H9 (cell line): ENCODE data around the gene PIGK. TPM values are rescaled to one million over a fixed set of nuclear protein-coding genes. Genes with fewer than 3 reads are reported as not detected.

Source experiments
- DNase-seq: peaks from one replicate; pipeline ENCODE4 v3.0.0-alpha.2; 2017
- H2AFZ ChIP-seq: one replicate; pipeline ENCODE4 v1.6.1; 2013; ENCODE audit warnings: mild to moderate bottlenecking, low read length, control low read depth, moderate library complexity
- H2AK5ac ChIP-seq: 2 replicates; pipeline ENCODE4 v1.6.1; 2013; ENCODE audit warnings: low read length, control low read depth, mixed read lengths; ENCODE audit not compliant: insufficient read length
- H2BK120ac ChIP-seq: one replicate; pipeline ENCODE4 v1.6.1; 2013; ENCODE audit warnings: low read depth, mild to moderate bottlenecking, low read length, control low read depth, inconsistent platforms; ENCODE audit not compliant: poor library complexity, severe bottlenecking
- H2BK12ac ChIP-seq: 2 replicates; pipeline ENCODE4 v1.6.1; 2013; ENCODE audit warnings: low read length, control low read depth, mixed read lengths, low read depth; ENCODE audit not compliant: insufficient read length
- H2BK15ac ChIP-seq: 2 replicates; pipeline ENCODE4 v1.6.1; 2013; ENCODE audit warnings: low read depth, low read length, control low read depth
- H2BK20ac ChIP-seq: one replicate; pipeline ENCODE4 v1.6.1; 2013; ENCODE audit warnings: low read depth, mild to moderate bottlenecking, low read length, control low read depth, inconsistent platforms; ENCODE audit not compliant: poor library complexity, severe bottlenecking
- H2BK5ac ChIP-seq: 2 replicates; pipeline ENCODE4 v1.6.1; 2013; ENCODE audit warnings: low read length, control low read depth, mixed read lengths; ENCODE audit not compliant: insufficient read length
- H3K14ac ChIP-seq: 2 replicates; pipeline ENCODE4 v1.6.1; 2013; ENCODE audit warnings: low read length, control low read depth; ENCODE audit not compliant: insufficient read depth
- H3K18ac ChIP-seq: 2 replicates; pipeline ENCODE4 v1.6.1; 2013; ENCODE audit warnings: low read depth, mild to moderate bottlenecking, mixed read lengths, low read length, control low read depth; ENCODE audit not compliant: insufficient read length
- H3K23ac ChIP-seq: 2 replicates; pipeline ENCODE4 v1.6.1; 2013; ENCODE audit warnings: low read length, control low read depth, mixed read lengths, low read depth; ENCODE audit not compliant: insufficient read length
- H3K23me2 ChIP-seq: 2 replicates; pipeline ENCODE4 v1.6.1; 2013; ENCODE audit warnings: low read depth, mild to moderate bottlenecking, mixed read lengths, low read length, control low read depth; ENCODE audit not compliant: insufficient read length, poor library complexity, severe bottlenecking
- H3K27ac ChIP-seq: 2 replicates; pipeline ENCODE4 v1.5.1; 2013; ENCODE audit warnings: low read length, control low read depth, mixed read lengths, low read depth; ENCODE audit not compliant: insufficient read length
- H3K27me3 ChIP-seq: 2 replicates; pipeline ENCODE4 v1.6.1; 2013; ENCODE audit warnings: low read length, control low read depth, inconsistent platforms; ENCODE audit not compliant: insufficient read depth
- H3K4ac ChIP-seq: 2 replicates; pipeline ENCODE4 v1.6.1; 2013; ENCODE audit warnings: low read depth, mild to moderate bottlenecking, control low read depth, inconsistent platforms, low read length, moderate library complexity
- H3K4me1 ChIP-seq: 2 replicates; pipeline ENCODE4 v1.6.1; 2013; ENCODE audit warnings: low read length, control low read depth, inconsistent platforms; ENCODE audit not compliant: insufficient read depth
- H3K4me2 ChIP-seq: 2 replicates; pipeline ENCODE4 v1.6.1; 2013; ENCODE audit warnings: low read length, control low read depth, mixed read lengths; ENCODE audit not compliant: insufficient read length, insufficient read depth
- H3K56ac ChIP-seq: 2 replicates; pipeline ENCODE4 v1.6.1; 2013; ENCODE audit warnings: low read depth, mild to moderate bottlenecking, mixed read lengths, low read length, control low read depth; ENCODE audit not compliant: insufficient read length
- H3K79me1 ChIP-seq: 2 replicates; pipeline ENCODE4 v1.6.1; 2013; ENCODE audit warnings: low read depth, mild to moderate bottlenecking, moderate library complexity, low read length, control low read depth, inconsistent platforms; ENCODE audit not compliant: insufficient read depth, poor library complexity, severe bottlenecking
- H3K79me2 ChIP-seq: 2 replicates; pipeline ENCODE4 v1.6.1; 2013; ENCODE audit warnings: low read length, control low read depth, inconsistent platforms; ENCODE audit not compliant: insufficient read depth
- H3K9ac ChIP-seq: 2 replicates; pipeline ENCODE4 v1.6.1; 2013; ENCODE audit warnings: low read length, control low read depth, mixed read lengths; ENCODE audit not compliant: insufficient read length; ENCODE audit errors: extremely low read depth
- H3K9me3 ChIP-seq: one replicate; pipeline ENCODE4 v1.6.1; 2013; ENCODE audit warnings: low read depth, low read length, inconsistent platforms; ENCODE audit not compliant: control insufficient read depth
- H3T11ph ChIP-seq: one replicate; pipeline ENCODE4 v1.6.1; 2013; ENCODE audit warnings: mild to moderate bottlenecking, low read length, control low read depth, inconsistent platforms
- H4K20me1 ChIP-seq: one replicate; pipeline ENCODE4 v1.6.1; 2013; ENCODE audit not compliant: control insufficient read depth, insufficient read length, insufficient read depth
- H4K5ac ChIP-seq: 2 replicates; pipeline ENCODE4 v1.6.1; 2013; ENCODE audit warnings: low read depth, mild to moderate bottlenecking, mixed read lengths, low read length, control low read depth; ENCODE audit not compliant: insufficient read length
- H4K8ac ChIP-seq: replicated peaks from 2 replicates; pipeline ENCODE4 v1.6.1; 2013; ENCODE audit warnings: low read length, control low read depth, mixed read lengths, low read depth; ENCODE audit not compliant: insufficient read length
- H4K91ac ChIP-seq: 2 replicates; pipeline ENCODE4 v1.6.1; 2013; ENCODE audit warnings: low read depth, mild to moderate bottlenecking, moderate library complexity, mixed read lengths, low read length, control low read depth; ENCODE audit not compliant: insufficient read length
- H3K27ac Mint-ChIP-seq, 3 experiments: 2 replicates in 2 of 3; 3 replicates in 1 of 3; pipeline ENCODE4 v1.8.0; 2020 to 2021; ENCODE audit warnings: mixed read lengths in 3 of 3, mild to moderate bottlenecking in 1 of 3, moderate library complexity in 1 of 3
- H3K27me3 Mint-ChIP-seq: 2 replicates; pipeline ENCODE4 v1.8.0; 2021; ENCODE audit warnings: low read depth, mild to moderate bottlenecking, moderate library complexity, mixed read lengths
- H3K36me3 Mint-ChIP-seq, 3 experiments: 2 replicates in 2 of 3; 3 replicates in 1 of 3; pipeline ENCODE4 v1.8.0; 2020 to 2021; ENCODE audit warnings: low read depth in 3 of 3, mixed read lengths in 3 of 3; ENCODE audit not compliant: insufficient read depth in 1 of 3
- H3K4me1 Mint-ChIP-seq, 2 experiments: 2 replicates each; pipeline ENCODE4 v1.8.0; 2020; ENCODE audit warnings: mixed read lengths in 2 of 2
- H3K4me3 Mint-ChIP-seq, 2 experiments: 2 replicates in 1 of 2; 3 replicates in 1 of 2; pipeline ENCODE4 v1.8.0; 2020 to 2021; ENCODE audit warnings: mild to moderate bottlenecking in 2 of 2, mixed read lengths in 2 of 2, moderate library complexity in 1 of 2
- H3K9me3 Mint-ChIP-seq, 2 experiments: 2 replicates in 1 of 2; 3 replicates in 1 of 2; pipeline ENCODE4 v1.8.0; 2020; ENCODE audit warnings: mild to moderate bottlenecking in 2 of 2, mixed read lengths in 2 of 2, moderate library complexity in 1 of 2
- WGBS: extraction: QIAGEN DNeasy Blood & Tissue Kit; methylation state at CpG from one replicate; pipeline ENCODE4 v1.1.7; 2013; ENCODE audit warnings: missing lambda C conversion rate, low lambda C conversion rate, mixed read lengths; ENCODE audit not compliant: insufficient read length; ENCODE audit errors: extremely low coverage; 5-methylcytosine and 5-hydroxymethylcytosine counted together
- total RNA-seq: library from RNA; stranded (reverse); gene quantifications from 2 replicates; pipeline ENCODE4 v1.2.1, GENCODE V29; 2021
- TF ChIP-seq, protein P1 (sequence below): fragments of 200-600 bp; sonication (generic); conservative IDR thresholded peaks from 3 replicates; pipeline ENCODE4 v1.8.0; 2021; ENCODE audit warnings: antibody characterized with exemption, mild to moderate bottlenecking

PIGK gene
- total RNA-seq, 1 experiment from 2014 or later = 22.1 TPM

GRCh38 chr1:77060000-77060399 is 159.2 kb downstream of the PIGK start:
- no peak overlapping the region; a peak in 1 of 5 replicates for H3K4me3 Mint-ChIP-seq
- H3K18ac ChIP-seq = no peak overlapping the region
- no peaks in the 10 kb centered on the region for H3K79me1 ChIP-seq
- no peak overlapping the region for H2BK120ac ChIP-seq
- H4K8ac ChIP-seq = no peak overlapping the region
- no peak overlapping the region for H4K5ac ChIP-seq
- H2BK12ac ChIP-seq = no peak overlapping the region
- DNase-seq = peak; percentile 80
- H2AFZ ChIP-seq = no peak overlapping the region
- H2BK15ac ChIP-seq = no peak overlapping the region
- H2BK20ac ChIP-seq = no peak overlapping the region
- peaks cover 0 to 1% (median 0%) of the 10 kb centered on the region in 3 experiments; a peak in 1 of 7 replicates for H3K36me3 Mint-ChIP-seq
- H4K91ac ChIP-seq = no peak overlapping the region
- H3K27me3 Mint-ChIP-seq = no peaks in the 10 kb centered on the region
- TF ChIP-seq, protein P1, sequence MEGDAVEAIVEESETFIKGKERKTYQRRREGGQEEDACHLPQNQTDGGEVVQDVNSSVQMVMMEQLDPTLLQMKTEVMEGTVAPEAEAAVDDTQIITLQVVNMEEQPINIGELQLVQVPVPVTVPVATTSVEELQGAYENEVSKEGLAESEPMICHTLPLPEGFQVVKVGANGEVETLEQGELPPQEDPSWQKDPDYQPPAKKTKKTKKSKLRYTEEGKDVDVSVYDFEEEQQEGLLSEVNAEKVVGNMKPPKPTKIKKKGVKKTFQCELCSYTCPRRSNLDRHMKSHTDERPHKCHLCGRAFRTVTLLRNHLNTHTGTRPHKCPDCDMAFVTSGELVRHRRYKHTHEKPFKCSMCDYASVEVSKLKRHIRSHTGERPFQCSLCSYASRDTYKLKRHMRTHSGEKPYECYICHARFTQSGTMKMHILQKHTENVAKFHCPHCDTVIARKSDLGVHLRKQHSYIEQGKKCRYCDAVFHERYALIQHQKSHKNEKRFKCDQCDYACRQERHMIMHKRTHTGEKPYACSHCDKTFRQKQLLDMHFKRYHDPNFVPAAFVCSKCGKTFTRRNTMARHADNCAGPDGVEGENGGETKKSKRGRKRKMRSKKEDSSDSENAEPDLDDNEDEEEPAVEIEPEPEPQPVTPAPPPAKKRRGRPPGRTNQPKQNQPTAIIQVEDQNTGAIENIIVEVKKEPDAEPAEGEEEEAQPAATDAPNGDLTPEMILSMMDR = peak; percentile 33; the same call in 2 of the 3 replicates
- no peaks in the 10 kb centered on the region for H4K20me1 ChIP-seq
- peaks cover 4% of the 10 kb centered on the region; the same call in 1 of the 2 replicates for H3K4me1 ChIP-seq
- no peak overlapping the region for H3K4ac ChIP-seq
- H2AK5ac ChIP-seq = no peak overlapping the region
- no peak overlapping the region for H3K56ac ChIP-seq
- H3K23ac ChIP-seq = no peak overlapping the region
- H3K4me1 Mint-ChIP-seq = peaks cover 23 to 24% of the 10 kb centered on the region in 2 experiments
- peak overlapping the region in 1 of 3 experiments; percentile 87; a peak in 4 of 7 replicates for H3K27ac Mint-ChIP-seq
- no peak overlapping the region for H3K9ac ChIP-seq
- no peaks in the 10 kb centered on the region for H3K9me3 Mint-ChIP-seq
- H3T11ph ChIP-seq = no peak overlapping the region
- WGBS = no CpG with 5 or more reads among the region's 5 CpGs
- H3K27me3 ChIP-seq = no peaks in the 10 kb centered on the region
- H3K23me2 ChIP-seq = no peaks in the 10 kb centered on the region
- peak overlapping the region; percentile 58 for H3K27ac ChIP-seq
- no peak overlapping the region for H3K14ac ChIP-seq
- no peak overlapping the region for H2BK5ac ChIP-seq
- H3K9me3 ChIP-seq = no peaks in the 10 kb centered on the region
- H3K4me2 ChIP-seq = no peak overlapping the region
- no peaks in the 10 kb centered on the region for H3K79me2 ChIP-seq
